HUDEP-2 (cell line): ENCODE results near the gene LPAR5.

Experiments
- DNase-seq, 76 experiments: peaks; one replicate each; lab custom pipeline; 2025; ENCODE audit not compliant: unreplicated experiment in 76 of 76; lab: John Stamatoyannopoulos, UW

The LPAR5 gene

DNA sequence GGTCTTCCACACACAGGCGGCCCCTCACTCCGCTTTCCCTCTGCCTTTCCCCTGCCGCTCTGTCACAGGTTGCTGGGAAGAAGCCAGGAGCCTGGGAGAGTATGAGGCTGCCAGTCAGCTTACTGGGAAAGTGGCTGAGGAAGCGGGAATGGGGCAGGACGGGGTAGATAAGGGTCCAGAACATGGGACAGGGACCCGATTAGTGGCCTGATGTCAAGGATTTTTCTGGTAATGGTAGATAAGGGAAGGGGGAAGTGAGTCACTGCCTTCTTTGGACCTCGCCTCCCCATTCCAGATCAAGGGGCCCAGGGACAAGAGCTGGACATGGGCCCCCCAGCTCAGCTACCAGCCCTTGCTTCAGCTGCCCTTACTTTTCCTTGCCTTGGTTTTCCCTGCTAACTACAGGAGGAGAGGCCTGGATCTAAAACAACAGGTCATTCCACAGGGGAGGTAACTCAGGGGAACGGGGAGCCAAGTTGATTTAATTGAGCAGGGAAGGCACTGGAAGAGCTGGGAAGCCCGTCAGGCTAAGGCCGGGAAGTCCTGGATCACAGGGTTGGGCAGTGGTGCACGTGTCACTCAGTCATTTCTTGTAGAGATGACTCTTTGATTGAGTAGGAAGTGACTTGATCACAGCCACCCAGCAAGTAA lies 3.5 kb upstream of the LPAR5 start:
- peak in 19 of 76 experiments; percentile 4 to 50 (median 30) for DNase-seq

DNA sequence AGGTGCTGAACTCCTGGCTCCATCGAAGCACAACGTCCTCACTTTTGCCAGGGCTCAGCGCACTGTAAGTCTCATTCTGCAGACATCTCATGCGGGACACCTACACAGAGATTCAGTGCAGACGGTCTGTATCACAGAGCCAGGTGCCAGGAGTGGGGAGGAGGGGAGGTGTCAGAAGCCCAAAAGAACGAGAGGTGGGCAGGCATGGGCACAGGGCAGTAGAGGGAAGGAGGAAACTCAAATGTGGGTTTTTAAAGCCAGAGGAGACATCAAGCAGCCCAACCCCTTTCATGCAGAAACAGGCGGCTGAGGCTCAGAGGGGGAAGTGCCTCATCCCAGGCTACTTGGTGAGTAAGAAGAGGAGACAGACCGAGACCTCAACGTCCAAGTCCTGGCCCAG lies 2.5 kb upstream of the LPAR5 start:
- DNase-seq = peak in 1 of 76 experiments; percentile 20

DNA sequence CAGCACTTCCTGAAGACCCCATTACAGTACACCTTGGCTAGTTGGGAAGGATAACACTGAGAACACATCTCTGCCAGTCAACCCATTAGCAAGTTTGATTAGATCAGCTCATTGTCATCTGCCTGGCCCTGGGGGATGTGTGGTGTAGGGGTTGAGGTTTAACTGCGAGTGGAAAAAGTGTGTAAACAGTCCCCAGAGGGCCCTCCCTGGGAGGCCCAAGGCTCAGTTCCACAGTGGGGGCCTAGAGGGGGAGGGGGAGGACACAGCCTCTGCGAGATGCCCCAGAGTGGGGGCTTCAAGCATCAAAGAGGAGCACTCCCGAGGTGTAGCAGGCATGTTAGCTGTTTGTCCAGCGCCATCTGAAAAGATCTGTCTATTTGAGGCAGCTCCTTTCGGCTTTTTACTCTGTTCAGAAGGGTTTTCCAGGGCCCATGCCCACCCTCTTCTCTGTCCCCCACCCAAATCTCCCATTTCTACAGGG lies 344 bp downstream of the LPAR5 start:
- DNase-seq = peak in 59 of 76 experiments; percentile 13 to 86 (median 48)

DNA sequence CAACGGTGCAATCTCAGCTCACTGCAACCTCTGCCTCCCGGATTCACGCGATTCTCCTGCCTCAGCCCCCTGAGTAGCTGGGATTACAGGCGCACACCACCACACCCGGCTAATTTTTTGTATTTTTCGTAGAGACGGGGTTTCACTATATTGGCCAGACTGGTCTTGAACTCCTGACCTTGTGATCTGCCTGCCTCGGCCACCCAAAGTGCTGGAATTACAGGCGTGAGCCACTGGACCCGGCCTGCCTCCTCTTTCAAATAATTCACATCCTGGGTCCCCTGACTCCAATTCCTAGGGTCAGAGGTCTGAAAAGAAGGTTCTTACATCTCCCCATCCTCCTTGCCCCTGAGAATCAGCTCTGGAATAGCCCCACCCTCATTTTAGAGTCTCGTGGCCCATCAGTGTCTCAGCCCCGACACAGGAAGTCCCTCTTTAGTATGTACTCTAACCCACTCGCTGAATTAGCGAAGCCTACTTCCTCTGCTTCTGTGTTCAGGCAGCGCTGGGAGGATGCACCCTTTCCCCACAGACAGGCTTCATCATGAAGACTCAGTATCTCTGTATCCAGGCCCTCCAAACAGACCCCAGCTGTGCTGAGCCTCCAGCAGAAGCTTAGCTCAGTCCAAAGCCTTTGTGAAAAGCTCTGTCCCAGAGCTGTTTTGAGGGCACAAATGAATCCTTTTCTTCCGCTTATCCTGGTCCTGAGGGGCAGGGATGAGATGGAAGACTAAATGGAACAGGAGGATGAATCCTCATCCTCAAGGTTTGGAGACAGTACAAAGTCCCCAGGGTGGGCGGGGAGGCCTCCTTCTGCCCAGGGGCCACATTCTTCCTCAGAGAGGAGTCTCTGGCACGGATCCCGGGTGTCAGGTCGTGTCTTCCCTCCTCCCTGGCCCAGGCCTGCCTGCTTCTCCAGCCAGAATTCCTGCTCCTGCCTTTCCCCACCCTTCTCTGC lies 3.5 kb downstream of the LPAR5 start:
- peak in 1 of 76 experiments; percentile 6 for DNase-seq

DNA sequence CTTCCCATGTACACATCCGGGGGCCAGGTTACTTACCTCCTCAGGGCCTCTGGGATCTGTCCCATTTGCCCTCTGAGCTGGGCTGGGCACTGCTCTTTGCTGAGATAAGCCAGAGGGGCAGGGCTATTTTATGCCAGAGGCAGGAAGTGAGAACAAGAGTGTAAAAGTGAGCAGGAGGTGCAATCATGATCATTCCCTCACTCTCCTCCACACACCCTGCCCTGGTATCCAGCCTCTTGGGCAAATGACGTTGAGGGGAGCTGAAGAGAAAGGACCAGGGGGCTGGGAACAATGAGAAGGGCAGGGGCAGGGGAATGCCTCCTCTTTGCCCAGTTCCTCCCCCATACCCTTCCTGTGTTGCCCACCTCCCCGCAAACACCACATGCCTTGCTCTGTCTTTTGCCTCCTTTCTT lies 4.2 kb downstream of the LPAR5 start:
- peak in 39 of 76 experiments; percentile 5 to 64 (median 34) for DNase-seq

DNA sequence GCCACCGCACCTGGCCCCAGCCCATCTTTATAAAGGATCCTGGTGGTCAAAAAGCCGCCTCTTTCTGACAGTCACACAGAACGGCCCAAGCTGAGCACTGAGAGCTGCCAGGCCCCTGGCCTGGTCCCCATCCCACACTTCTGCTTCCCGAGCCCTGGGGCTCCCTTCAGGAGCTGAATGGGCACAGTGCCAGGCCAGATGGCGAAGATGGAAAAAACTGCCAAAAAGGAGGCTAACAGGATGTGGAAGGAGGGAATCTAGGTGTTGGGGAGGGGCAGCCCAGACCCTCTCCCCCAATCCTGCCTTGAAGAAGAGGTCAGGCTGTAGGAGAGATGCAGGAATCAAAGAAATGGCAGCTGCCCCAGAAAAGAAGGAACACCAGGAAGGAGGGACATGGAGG lies 5.0 kb downstream of the LPAR5 start:
- no peak for DNase-seq

DNA sequence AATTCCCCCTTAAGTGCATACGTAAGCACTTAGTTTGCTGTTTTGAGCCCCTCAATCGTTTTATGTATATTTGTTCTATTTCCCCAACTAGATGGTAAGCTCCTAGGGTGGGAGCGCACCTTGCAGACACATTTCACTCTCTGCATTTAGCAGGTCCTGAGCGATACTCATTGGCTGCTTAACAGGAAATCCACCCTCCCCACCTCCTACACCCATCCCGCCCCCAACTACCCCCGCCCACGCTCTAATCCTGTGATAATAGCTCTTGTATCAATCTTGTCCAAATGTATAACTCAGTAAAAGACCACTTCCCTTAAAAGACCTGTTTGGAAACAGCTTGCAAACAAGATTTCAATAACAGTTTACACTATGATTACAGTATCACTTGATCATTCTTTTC lies 8.1 kb downstream of the LPAR5 start:
- DNase-seq = peak in 11 of 76 experiments; percentile 4 to 42 (median 19)

DNA sequence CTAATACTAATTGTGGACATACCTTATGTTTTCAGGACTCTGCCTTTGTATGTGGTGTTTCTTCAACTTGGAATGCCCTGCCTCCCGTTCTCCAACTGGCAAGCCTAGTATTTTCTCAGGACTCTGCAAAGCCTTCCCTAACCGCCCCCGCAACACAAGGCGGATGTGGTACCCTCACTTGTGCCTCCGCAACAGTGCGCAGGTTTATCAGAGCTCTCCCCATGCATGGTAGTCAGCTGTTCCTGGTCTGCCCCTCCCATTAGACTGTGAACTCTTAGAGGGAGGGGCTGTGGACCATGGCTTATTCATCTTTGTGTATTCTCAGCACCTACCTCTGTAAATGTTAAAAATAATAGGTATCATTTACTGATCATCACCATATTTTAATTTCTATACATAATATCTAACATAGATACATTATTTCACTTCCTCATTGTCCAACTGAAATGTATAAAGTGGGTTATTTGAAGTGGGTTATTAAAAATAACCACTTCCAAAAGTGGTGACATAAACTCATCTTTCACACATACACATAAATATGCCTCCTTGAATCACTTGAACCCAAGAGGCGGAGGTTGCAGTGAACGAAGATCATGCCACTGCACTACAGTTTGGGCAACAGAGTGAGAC lies 9.0 kb downstream of the LPAR5 start:
- DNase-seq = peak in 5 of 76 experiments; percentile 5 to 43 (median 21)

DNA sequence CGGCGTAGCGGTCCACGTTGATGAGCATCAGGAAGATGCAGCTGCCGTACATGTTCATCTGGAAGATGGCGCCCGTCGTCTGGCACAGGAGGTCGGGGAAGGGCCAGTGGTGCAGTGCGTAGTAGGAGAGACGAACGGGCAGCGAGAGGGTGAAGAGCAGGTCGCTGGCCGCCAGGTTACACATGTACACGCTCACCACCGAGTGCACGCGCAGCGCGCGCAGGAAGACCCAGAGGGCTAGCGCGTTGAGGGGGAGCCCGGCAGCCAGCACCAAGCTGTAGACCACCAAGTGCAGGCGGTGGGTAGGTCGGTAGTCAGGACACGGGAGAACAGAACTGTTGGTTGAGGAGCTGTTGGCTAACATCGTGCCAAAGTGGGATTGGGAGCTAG lies 14.9 kb downstream of the LPAR5 start:
- DNase-seq = no peak

DNA sequence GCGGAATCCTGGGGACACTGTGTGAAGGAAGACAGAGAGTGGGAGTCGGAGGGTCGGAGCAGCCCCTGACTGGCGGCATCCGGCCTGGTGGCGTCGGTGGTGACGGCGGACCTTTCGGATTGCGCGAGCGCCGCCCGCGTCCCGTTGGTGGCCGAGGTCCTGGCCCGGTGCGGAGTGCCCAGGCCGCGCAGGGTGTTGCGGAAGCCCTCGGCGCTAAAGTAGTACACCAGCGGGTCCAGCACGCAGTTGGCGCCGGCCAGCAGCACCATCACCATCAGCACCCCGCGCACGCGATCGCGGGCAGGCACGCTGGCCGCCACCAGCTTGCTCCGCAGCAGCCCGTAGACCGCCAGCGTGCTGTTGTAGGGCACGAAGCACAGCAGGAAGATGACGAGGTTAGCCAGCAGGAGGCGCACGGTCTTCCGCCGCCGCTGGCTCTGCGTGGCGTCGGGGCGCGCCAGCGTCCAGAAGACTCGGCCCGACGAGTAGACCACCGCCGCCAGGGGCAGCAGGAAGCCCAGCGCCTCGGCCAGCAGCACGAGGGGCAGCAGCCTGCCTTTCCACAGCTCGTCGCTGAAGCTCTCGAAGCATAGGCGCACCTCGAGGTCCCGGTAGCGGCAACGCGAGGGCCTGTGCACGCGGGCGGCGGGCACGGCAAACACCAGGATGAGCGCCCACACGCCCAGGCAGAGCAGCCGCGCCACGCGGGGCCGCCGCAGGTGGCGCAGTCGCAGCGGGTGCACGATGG lies 15.4 kb downstream of the LPAR5 start:
- no peak for DNase-seq

DNA sequence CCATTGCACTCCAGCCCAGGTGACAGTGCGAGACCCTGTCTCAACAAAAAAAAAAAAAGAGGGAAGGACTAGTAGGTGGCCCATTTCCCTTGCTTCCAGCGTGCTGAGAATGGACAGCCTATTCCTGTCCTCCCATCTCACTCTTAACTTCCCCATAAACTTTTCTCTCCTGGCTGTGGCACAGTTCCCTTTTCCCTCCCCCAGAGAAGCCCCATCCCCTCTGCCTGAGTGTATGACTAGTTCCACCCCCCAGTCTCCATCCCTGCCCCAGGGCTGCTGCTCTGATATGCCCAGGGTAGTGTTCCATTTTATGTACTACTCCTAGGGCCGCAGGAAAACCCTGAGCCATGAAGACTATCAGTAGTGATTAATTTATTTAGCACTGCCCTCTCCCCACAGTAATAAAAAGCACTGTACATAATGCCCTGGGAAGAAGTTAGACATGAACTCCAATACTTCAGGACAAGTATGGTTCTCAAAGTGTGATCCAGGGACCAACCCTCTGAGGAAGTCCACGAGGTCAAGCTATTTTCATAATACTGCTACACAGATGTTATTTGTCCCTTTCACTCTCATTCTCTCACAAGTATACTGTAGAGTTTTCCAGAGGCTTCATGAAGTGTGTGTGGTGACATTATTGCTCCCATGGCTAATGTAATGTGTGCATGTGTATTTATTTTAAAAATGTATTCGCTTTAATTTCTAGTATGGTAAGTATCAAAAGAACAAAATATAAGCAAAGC lies 17.1 kb downstream of the LPAR5 start:
- DNase-seq = no peak

DNA sequence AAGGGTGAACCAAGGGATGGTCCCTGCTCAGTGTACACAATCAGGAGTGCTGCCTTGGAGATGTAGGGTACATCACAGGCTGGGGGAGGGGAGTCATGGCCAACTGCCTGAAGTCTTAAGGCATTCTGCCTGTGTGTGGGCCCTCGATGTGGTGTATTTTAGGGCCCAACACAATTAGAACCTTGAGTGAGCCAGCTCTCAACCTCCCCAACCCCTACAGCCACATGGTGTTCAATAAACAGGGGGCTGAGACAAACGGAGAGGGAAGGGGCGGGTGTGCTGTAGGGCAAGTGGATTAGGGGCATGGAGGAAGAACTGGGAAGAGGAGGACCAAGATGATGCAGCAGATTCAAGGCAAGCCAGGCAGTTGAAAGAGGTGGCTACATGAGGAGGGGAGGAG lies 20.0 kb downstream of the LPAR5 start:
- DNase-seq = no peak

DNA sequence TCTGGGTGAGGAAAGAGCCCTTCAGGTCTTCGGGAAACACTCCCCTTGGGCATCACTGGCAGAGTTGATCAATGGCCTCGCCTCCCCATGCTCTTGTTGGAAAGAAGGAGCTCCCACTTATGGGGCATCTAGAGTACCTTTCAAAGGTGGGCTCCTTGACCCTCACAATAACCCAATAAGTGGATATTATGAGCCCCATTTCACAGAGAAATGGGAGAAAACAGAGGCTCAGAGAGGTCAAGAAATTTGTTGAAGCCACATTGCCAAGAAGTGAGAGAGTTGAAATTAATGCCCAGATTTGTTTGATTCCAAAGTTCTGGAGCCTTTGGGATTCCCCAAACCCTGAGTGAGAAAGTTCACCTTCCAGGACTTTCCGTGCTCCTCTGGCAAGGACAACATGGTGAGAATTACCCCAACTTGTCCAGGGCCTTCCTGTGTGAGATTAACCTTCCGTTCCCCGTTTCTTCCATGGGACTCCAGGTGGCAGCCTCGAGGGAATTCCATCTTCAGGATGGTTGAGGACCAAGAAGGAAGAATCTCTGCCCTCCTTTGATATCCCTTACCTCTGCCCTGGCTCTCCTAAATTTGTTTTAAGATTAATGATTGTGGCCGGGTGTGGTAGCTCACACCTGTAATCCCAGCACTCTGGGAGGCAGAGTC lies 21.1 kb downstream of the LPAR5 start:
- DNase-seq = no peak

DNA sequence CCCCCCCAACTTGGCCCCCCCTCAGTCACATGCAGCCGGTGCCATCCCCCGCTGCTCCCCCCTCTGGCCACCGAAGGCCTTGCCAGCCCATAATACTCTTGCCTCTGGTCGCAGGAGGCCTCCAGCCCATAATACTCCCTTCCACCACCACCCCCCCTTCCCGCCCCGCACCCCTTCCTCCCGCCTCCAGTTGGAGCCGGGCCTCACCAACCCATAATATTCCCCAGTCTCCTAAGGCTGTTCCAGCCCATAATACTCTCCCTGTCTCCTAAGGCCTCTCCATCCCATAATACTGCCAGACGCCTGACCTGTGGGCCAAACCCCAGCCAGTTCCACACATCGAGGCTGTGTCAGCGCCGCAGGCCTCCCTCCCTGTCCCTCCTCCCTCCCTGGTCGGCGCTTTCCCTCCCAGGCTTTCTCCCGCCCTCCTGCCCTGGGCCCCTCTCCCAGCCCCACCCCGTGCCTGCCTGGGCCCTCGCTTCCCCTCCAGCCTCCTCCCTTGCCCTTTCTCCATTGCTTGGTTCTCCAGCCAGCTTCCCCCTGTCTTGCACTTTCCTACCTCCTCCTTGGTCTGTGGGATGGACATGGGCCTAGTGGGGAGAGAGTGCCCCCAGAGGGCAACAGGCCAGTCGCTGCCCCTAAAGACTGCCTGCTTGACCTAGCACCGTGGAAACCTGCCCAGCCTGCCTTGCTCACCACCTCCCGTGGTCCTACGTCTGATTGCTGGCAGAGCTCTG lies 21.8 kb downstream of the LPAR5 start:
- peak in 75 of 76 experiments; percentile 33 to 97 (median 90) for DNase-seq

DNA sequence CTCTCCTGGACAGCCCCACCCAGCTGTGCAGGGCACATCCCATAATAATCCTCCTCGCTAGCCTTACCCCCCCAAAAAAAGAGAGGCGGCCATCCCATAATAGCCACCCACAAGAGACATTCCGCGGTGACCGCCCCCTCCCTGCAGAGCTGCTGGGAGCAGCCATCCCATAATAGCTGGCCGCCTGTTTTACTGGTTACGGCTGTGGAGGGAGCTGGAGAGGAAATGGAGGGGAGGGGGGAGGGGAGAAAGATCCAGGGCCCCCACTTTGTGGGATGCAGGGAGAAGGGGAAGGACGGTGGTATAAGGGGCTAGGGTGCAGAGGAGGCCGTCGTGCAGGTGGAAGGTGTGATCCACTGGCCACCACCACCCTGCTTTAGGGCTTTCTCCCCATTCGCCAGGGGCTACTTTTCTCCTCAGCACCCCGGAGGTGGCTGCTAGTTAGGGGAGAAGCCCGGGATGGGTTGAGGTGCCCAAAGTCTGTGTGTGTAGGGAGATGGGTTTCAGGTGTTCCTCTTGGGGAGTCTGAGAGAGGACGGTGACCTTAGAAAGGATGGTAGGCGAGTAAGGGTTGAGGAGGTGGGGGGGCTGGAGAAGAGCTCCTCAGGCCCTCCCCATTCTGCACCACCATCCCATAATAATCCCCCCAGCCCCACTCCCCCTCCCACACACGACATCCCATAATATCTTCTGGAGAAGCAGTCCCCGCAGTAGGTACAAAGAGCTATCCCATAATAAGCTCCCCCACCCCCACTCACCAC lies 22.6 kb downstream of the LPAR5 start:
- peak in 74 of 76 experiments; percentile 28 to 94 (median 83) for DNase-seq

DNA sequence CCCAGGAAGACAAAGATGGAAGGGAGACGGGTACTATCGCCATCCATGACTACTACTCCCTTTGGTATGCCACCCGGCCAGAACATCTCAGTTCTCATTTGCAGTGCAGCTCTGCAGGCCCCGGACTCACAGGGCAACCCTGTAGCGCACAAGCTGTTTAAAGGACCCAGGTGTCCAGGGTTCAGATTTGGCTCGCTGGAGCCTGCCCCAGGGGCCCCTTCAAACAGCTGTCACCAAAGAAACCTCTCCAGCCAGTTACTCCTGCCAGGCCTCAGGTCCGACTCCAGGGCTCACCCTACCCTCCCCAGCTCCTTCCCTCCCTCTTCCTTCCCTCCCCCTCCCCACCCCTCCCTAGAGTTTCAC lies 23.1 kb downstream of the LPAR5 start:
- DNase-seq = no peak

DNA sequence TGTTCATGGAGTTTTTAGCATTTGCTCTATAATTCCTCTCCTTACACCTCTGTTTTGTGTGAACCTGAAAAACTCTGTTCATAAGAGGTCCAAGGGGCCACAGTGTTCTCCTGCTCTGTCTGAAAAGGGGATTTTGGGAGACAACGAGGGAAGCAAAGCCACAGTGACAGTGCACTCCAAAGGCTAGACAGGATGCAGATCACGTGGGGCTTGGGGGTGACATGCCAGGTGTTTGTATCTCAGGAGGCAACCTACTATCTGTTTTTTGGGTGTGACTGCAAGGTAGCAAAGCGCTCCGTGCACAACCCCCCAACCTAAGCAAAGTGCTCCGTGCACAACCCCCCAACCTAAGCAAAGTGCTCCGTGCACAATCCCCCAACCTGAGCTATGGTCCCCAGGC lies 23.5 kb downstream of the LPAR5 start:
- DNase-seq = no peak
